T-helper 1 cell treated with Interleukin-12 subunit alpha and Interleukin-12 subunit beta and Interleukin-4 antibody, amounts not matched to agents 30 μg/mL and 1 μg/mL, for 36 hours (primary cell): ENCODE measurements around the gene FUNDC2.

Experiments used
- H3K27ac Mint-ChIP-seq: one replicate; pipeline ENCODE4 v1.8.0; 2021; ENCODE audit warnings: mild to moderate bottlenecking, mixed read lengths
- H3K27me3 Mint-ChIP-seq: one replicate; pipeline ENCODE4 v1.8.0; 2021; ENCODE audit warnings: low read depth, mixed read lengths
- H3K36me3 Mint-ChIP-seq: one replicate; pipeline ENCODE4 v1.8.0; 2021; ENCODE audit warnings: low read depth, mixed read lengths
- H3K4me1 Mint-ChIP-seq: one replicate; pipeline ENCODE4 v1.8.0; 2021; ENCODE audit warnings: low read depth, mixed read lengths
- H3K4me3 Mint-ChIP-seq: one replicate; pipeline ENCODE4 v1.8.0; 2021; ENCODE audit warnings: mild to moderate bottlenecking, moderate library complexity, mixed read lengths
- H3K9me3 Mint-ChIP-seq: one replicate; pipeline ENCODE4 v1.8.0; 2021; ENCODE audit warnings: mixed read lengths

Gene FUNDC2

GRCh38 chrX:155070663-155070974, 44.0 kb downstream of the FUNDC2 start:
- Mint-ChIP-seq H3K27me3 (no peaks in the 10 kb centered on the region), H3K9me3 (no peaks in the 10 kb centered on the region), H3K4me3 (peak overlapping the region; percentile 79), H3K4me1 (peaks cover 41% of the 10 kb centered on the region), H3K27ac (peak overlapping the region; percentile 83), H3K36me3 (peaks cover 14% of the 10 kb centered on the region)

DNA sequence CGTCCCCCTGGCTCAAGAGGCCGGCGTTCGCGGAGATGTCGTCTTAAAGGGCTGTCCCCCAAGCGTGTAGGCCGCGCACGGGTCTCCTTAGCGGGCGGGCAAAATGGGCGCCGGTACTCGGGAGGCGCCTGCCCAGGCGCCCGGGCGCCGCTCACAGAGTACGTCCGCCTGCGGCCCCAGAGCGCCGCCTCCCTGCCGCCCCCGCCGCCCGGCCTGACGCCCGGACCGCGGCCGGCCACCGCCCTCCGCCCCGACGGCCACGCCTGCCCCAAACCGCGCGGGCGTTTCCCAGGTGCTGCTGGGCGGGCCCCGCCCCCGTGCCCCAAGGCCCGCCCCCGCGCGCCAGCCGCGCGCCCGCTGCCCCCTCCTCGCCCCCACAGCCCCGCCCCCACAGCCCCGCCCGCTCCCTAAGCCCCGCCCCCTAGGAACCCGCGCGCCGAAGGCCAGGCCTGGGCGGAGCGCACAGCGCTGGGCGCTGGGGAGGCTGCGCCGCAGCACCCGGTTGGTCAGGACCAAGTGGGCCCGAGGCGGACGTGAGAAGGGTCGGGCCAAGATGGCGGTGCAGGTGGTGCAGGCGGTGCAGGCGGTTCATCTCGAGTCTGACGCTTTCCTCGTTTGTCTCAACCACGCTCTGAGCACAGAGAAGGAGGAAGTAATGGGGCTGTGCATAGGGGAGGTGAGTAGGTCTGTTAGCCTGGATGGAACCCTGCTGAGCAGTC, 44.5 kb downstream of the FUNDC2 start, which contains the start of the genes BRCC3, CMC4 and MTCP1:
Gene BRCC3 (plus strand): TSS at position 534 of the 719 bp plus-strand sequence. CDS start 20 bp downstream, at position 554.
Gene CMC4 (minus strand): TSS at position 162 of the 719 bp plus-strand sequence. CDS start 7,113 bp downstream, outside the sequence.
Gene MTCP1 (minus strand): TSS at position 162 of the 719 bp plus-strand sequence. CDS start 5,126 bp downstream, outside the sequence.
- peak within 1 kb of the TSS; percentile 92 for H3K4me3 Mint-ChIP-seq
- no peaks in the 10 kb centered on the region for H3K9me3 Mint-ChIP-seq
- H3K4me1 Mint-ChIP-seq, result peaks cover 42% of the 10 kb centered on the region
- H3K36me3 Mint-ChIP-seq, result peaks cover 15% of the 10 kb centered on the region
- H3K27ac Mint-ChIP-seq, result peak within 1 kb of the TSS; percentile 92
- no peaks in the 10 kb centered on the region for H3K27me3 Mint-ChIP-seq

- H3K27me3 Mint-ChIP-seq, result no peaks in the 10 kb centered on the region
- no peaks in the 10 kb centered on the region for H3K9me3 Mint-ChIP-seq
- H3K4me1 Mint-ChIP-seq, result peaks cover 42% of the 10 kb centered on the region
- H3K27ac Mint-ChIP-seq, result peak overlapping the region; percentile 92
- H3K36me3 Mint-ChIP-seq, result peaks cover 15% of the 10 kb centered on the region
- peak overlapping the region; percentile 92 for H3K4me3 Mint-ChIP-seq
Measured at GRCh38 chrX:155071694-155072280, 45.1 kb downstream of the FUNDC2 start.

DNA sequence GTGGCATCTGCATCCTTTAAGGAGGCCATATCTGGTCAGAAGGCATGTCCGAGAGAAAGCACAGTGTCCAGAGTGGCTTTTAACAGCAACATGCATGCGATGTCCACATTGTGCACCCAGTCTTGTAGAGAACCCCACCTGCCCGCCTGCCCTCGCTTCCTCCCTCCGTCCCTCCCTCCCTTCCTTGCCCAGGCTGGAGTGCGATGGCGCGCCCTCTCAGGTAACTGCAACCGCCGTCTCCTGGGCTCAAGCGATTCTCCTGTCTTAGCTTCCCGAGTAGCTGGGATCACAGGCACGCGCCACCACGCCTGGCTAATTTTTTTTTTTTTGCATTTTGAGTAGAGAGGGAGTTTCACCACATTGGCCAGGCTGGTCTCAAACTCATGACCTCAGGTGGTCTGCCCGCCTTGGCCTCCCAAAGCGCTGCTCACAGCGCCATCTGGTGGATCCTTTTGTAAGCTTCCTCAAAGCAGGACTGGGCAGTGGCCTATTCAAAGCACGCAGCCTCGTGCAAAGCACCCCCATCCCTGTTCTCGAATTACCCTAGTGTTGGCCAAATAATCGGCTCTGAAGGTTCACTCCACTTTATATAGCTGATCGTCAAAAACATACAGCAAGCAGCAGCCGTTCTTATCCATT, 59.7 kb downstream of the FUNDC2 start:
- no peak overlapping the region for H3K4me3 Mint-ChIP-seq
- H3K4me1 Mint-ChIP-seq, result peaks cover 3% of the 10 kb centered on the region
- peaks cover 15% of the 10 kb centered on the region for H3K36me3 Mint-ChIP-seq
- no peak overlapping the region for H3K27ac Mint-ChIP-seq
- H3K27me3 Mint-ChIP-seq, result no peaks in the 10 kb centered on the region
- no peaks in the 10 kb centered on the region for H3K9me3 Mint-ChIP-seq

DNA sequence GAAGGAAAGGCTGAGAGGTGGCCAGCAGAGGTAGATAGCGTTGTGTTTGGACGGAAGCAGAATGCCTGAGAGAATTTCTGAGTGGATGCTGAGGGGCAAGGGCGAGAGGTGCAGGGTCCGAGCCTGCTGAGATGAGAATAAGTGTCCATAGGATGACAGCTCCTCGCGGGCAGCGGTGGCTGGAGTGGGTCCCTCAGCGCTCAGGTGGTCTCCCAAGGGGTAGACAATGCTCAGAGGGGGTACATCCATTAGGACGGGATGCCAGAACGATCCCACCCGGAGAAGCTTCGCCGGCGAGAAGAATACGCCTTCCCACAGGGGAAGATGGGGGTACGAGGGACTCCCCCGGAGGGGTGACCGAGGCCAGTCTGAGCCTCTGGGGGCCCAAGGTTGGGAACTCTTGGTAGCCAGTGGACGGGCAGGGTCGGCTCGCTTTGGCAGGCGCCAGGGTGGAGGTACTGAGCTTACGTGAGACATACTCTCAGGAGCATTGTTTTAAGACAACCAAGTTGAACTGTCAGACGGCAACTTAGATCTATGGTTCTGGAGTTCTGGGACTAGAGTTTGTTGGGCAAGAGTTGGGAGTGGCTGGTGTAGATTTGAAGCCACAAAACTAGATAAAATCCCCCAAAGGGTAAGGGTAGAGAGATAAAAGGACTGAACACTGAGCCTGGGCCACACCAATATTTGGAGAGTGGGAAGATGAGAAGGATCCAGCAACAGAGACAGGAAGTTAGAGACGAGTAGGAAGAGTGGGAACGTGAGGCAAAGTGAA, 60.5 kb downstream of the FUNDC2 start:
- H3K27ac Mint-ChIP-seq, result no peak overlapping the region
- peaks cover 3% of the 10 kb centered on the region for H3K4me1 Mint-ChIP-seq
- no peaks in the 10 kb centered on the region for H3K27me3 Mint-ChIP-seq
- H3K4me3 Mint-ChIP-seq, result no peak overlapping the region
- no peaks in the 10 kb centered on the region for H3K9me3 Mint-ChIP-seq
- peaks cover 11% of the 10 kb centered on the region for H3K36me3 Mint-ChIP-seq

GRCh38 chrX:155094468-155095061, 67.9 kb downstream of the FUNDC2 start:
- Mint-ChIP-seq H3K27ac (no peak overlapping the region), H3K9me3 (no peaks in the 10 kb centered on the region), H3K4me3 (no peak overlapping the region), H3K36me3 (peaks cover 10% of the 10 kb centered on the region), H3K27me3 (no peaks in the 10 kb centered on the region), H3K4me1 (no peaks in the 10 kb centered on the region)

GRCh38 chrX:155105919-155106318, 79.3 kb downstream of the FUNDC2 start:
- Mint-ChIP-seq H3K36me3 (peaks cover 26% of the 10 kb centered on the region), H3K27me3 (no peaks in the 10 kb centered on the region), H3K4me1 (peaks cover 2% of the 10 kb centered on the region), H3K27ac (no peak overlapping the region), H3K9me3 (no peaks in the 10 kb centered on the region), H3K4me3 (no peak overlapping the region)

GRCh38 chrX:155108427-155108826, 81.8 kb downstream of the FUNDC2 start:
- no peaks in the 10 kb centered on the region for H3K9me3 Mint-ChIP-seq
- H3K27me3 Mint-ChIP-seq, result no peaks in the 10 kb centered on the region
- peaks cover 2% of the 10 kb centered on the region for H3K4me1 Mint-ChIP-seq
- H3K27ac Mint-ChIP-seq, result no peak overlapping the region
- H3K4me3 Mint-ChIP-seq, result no peak overlapping the region
- peaks cover 36% of the 10 kb centered on the region for H3K36me3 Mint-ChIP-seq
